ENCODE results near the gene RAB30. TPM values are rescaled to one million over a fixed set of nuclear protein-coding genes. Genes with fewer than 3 reads are reported as not detected.

RAB30 gene
- total RNA-seq, 1 donor from 2014 or later: 7.7 TPM

DNA sequence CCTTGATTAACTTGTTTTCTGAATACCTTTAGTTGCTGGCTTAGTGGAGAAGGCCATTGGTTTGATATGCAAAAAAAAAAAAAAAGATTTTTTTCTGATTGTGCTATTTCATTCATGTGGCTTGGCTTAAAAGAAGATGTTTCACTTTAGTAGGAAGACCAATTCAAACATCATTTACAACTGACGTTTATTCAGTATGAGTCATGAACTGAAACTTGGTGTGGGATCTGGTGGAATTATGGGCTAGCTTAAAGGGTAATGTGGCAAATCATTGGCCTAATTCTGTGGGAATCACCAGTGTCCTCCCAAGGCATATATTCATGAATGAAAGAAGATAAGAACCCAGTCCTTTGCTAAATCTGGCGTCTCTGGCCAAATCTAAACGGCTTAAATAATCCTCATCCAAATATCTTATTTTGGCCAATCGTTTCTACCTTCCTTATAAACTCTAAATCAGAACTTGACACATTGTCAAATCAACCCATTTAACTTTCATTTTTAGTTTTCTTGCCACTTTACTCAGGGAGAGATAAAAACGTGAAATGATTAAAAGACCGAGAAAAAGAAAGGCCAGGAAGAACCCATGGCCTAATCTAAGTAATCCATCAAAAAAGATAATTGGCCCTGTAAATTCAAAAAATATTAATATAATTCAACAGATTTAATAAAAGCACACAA, 93.1 kb downstream of the RAB30 start:
- intact Hi-C loops (cut with DNase I): no loop called here

GRCh38 chr11:82976786-82977185, 94.9 kb downstream of the RAB30 start:
- TF ChIP-seq CTCF (IDR thresholded peaks at IDR 0.05): no peak
- peaks cover under 1 to 5% of the 10 kb centered on the region in 2 donors for H3K36me3 ChIP-seq
- H3K4me3 ChIP-seq: no peak overlapping the region
- H3K27ac ChIP-seq: no peak overlapping the region
- intact Hi-C loops (cut with DNase I): no loop called here
- peaks cover 0 to 12% of the 10 kb centered on the region in 2 donors for H3K4me1 ChIP-seq
- no peaks in the 10 kb centered on the region for H3K9me3 ChIP-seq
- no peaks in the 10 kb centered on the region for H3K27me3 ChIP-seq
- DNase-seq (ENCODE audit: low spot score in 2 of 2): no peak

More for the DNA sequence above, 93.1 kb downstream of the RAB30 start:
- peaks cover 0 to 12% of the 10 kb centered on the region in 2 donors for H3K4me1 ChIP-seq
- no peaks in the 10 kb centered on the region for H3K27me3 ChIP-seq
- H3K4me3 ChIP-seq: no peak overlapping the region
- H3K9me3 ChIP-seq: no peaks in the 10 kb centered on the region
- TF ChIP-seq CTCF (IDR thresholded peaks at IDR 0.05): no peak
- no peak overlapping the region for H3K27ac ChIP-seq
- H3K36me3 ChIP-seq: peaks cover 8 to 9% of the 10 kb centered on the region in 2 donors
- no peak for DNase-seq (ENCODE audit: low spot score in 2 of 2)

GRCh38 chr11:82975882-82976281, 95.8 kb downstream of the RAB30 start:
- H3K27ac ChIP-seq: no peak overlapping the region
- no peaks in the 10 kb centered on the region for H3K9me3 ChIP-seq
- intact Hi-C loops (cut with DNase I): no loop called here
- TF ChIP-seq CTCF (IDR thresholded peaks at IDR 0.05): no peak
- H3K4me1 ChIP-seq: peaks cover 0 to 12% of the 10 kb centered on the region in 2 donors
- no peak for DNase-seq (ENCODE audit: low spot score in 2 of 2)
- no peaks in the 10 kb centered on the region for H3K36me3 ChIP-seq
- H3K27me3 ChIP-seq: no peaks in the 10 kb centered on the region
- no peak overlapping the region for H3K4me3 ChIP-seq

DNA sequence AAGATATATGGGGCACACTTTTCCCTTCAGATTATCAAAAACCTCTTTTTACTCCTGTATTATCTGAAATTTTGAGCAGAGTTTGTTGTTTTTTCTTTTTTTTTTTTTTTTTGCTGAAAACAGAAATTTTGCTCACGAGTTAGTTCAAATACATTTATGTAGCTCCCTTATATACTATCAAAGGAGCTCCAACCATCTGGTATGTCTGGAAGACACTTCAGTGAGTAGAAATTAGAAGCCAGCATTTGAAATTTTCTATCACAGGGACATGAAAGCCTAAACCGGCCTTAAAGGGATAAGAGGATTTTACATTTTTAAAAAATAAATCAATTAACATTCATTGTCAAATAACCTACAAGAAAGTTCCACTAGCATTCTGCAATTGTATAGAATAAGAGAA, 96.8 kb downstream of the RAB30 start:
- no peak overlapping the region for H3K4me3 ChIP-seq
- TF ChIP-seq CTCF (IDR thresholded peaks at IDR 0.05): no peak
- H3K4me1 ChIP-seq: peaks cover 0 to 4% of the 10 kb centered on the region in 2 donors
- H3K9me3 ChIP-seq: no peaks in the 10 kb centered on the region
- H3K36me3 ChIP-seq: no peaks in the 10 kb centered on the region
- intact Hi-C loops (cut with DNase I): no loop called here
- DNase-seq (ENCODE audit: low spot score in 2 of 2): no peak
- H3K27me3 ChIP-seq: no peaks in the 10 kb centered on the region
- H3K27ac ChIP-seq: no peak overlapping the region

- no peaks in the 10 kb centered on the region for H3K36me3 ChIP-seq
These were observed 97.6 kb downstream of the RAB30 start for GRCh38 chr11:82974135-82974534.

More at GRCh38 chr11:82974135-82974534, 97.6 kb downstream of the RAB30 start:
- intact Hi-C loops (cut with DNase I): no loop called here
- Histone ChIP-seq H3K27ac (no peak overlapping the region), H3K4me1 (no peaks in the 10 kb centered on the region), H3K4me3 (no peak overlapping the region), H3K9me3 (no peaks in the 10 kb centered on the region), H3K27me3 (no peaks in the 10 kb centered on the region)
- no peak for TF ChIP-seq CTCF (IDR thresholded peaks at IDR 0.05)
- DNase-seq (ENCODE audit: low spot score in 2 of 2): no peak

Measured in ascending aorta (tissue), 2 donors.